HCT116 (cell line): Measurements from ENCODE around the gene VCPKMT. TPM values are rescaled to one million over a fixed set of nuclear protein-coding genes. Genes with fewer than 3 reads are reported as not detected.

Source experiments
- ATAC-seq: fragments of 200-7000 bp; cut with Tn5 transposase; 2 replicates; pipeline ENCODE4 v1.9.1; 2020; ENCODE audit warnings: mild to moderate bottlenecking, moderate library complexity
- BruUV-seq: library from RNA; stranded (reverse); fragments of 400-500 nt; replicated peaks from 2 replicates; lab custom pipeline; 2021; lab: Mats Ljungman, UMichigan
- CTCF ChIA-PET: fragments of 300-600 bp; sonication (Branson Sonifier 250); formaldehyde crosslinking; loops from one replicate; lab custom pipeline; 2021; ENCODE audit warnings: antibody characterized with exemption; lab: Charles Lee
- POLR2A ChIA-PET: fragments of 300-600, 350-600 bp; sonication (Branson Sonifier 250); formaldehyde crosslinking; loops from one replicate; lab custom pipeline; 2021; ENCODE audit warnings: antibody characterized with exemption; lab: Charles Lee
- RAD21 ChIA-PET, 2 experiments: fragments of 300-600 bp; sonication (Branson Sonifier 250); formaldehyde crosslinking; loops; one replicate each; lab custom pipeline; 2023; ENCODE audit warnings: low total read pairs in 2 of 2; ENCODE audit not compliant: uncharacterized antibody in 2 of 2, unreplicated experiment in 2 of 2, low non-redundant PET in 1 of 2; lab: Charles Lee
- DNase-seq: peaks from one replicate; pipeline ENCODE4 v3.0.0-alpha.2; 2010; ENCODE audit warnings: low read depth, low spot score
- H2AFZ ChIP-seq: fragments of 200-600 bp; shearing (Covaris generic), sonication (generic); 2 replicates; pipeline ENCODE4 v1.6.1; 2017; ENCODE audit warnings: low read depth, mixed run types, mixed read lengths, antibody characterized with exemption, low read length; ENCODE audit not compliant: poor library complexity, severe bottlenecking
- H3K27ac ChIP-seq: 2 replicates; pipeline ENCODE4 v1.5.1; 2012; ENCODE audit warnings: low read depth, low read length
- H3K27me3 ChIP-seq: fragments of 200-600 bp; sonication (generic); 2 replicates; pipeline ENCODE4 v1.6.1; 2016; ENCODE audit warnings: mixed run types, low read length, mixed read lengths; ENCODE audit not compliant: insufficient read depth
- H3K36me3 ChIP-seq, 2 experiments: fragments of 200-500 bp in 1 of 2; fragments of 200-600 bp in 1 of 2; sonication (Bioruptor generic) in 1 of 2; sonication (generic) in 1 of 2; 2 replicates each; pipeline versions ENCODE4 v1.5.1 to v1.6.1; 2014 to 2016; ENCODE audit warnings: low read length in 2 of 2, inconsistent platforms in 1 of 2, mixed read lengths in 1 of 2, mixed run types in 1 of 2; ENCODE audit not compliant: insufficient read depth in 2 of 2, control insufficient read depth in 1 of 2
- H3K4me1 ChIP-seq, 2 experiments: fragments of 200-600 bp in 1 of 2; sonication (generic) in 1 of 2; 2 replicates each; pipeline versions ENCODE4 v1.5.1 to v1.6.1; 2012 to 2017; ENCODE audit warnings: low read length in 2 of 2, inconsistent platforms in 1 of 2, mild to moderate bottlenecking in 1 of 2, mixed read lengths in 1 of 2, mixed run types in 1 of 2, moderate library complexity in 1 of 2; ENCODE audit not compliant: insufficient read depth in 2 of 2, control insufficient read depth in 1 of 2
- H3K4me2 ChIP-seq: fragments of 200-600 bp; sonication (generic); 2 replicates; pipeline ENCODE4 v1.6.1; 2017; ENCODE audit warnings: mixed run types, low read length, mixed read lengths
- H3K4me3 ChIP-seq, 2 experiments: fragments of 200-600 bp in 1 of 2; sonication (generic) in 1 of 2; replicated peaks in 1 of 2; 2 replicates each; pipeline ENCODE4 v1.5.1; 2011 to 2016; ENCODE audit warnings: low read length in 2 of 2, control low read depth in 1 of 2, low read depth in 1 of 2, mild to moderate bottlenecking in 1 of 2, mixed read lengths in 1 of 2, mixed run types in 1 of 2
- H3K79me2 ChIP-seq: fragments of 200-600 bp; sonication (generic); 2 replicates; pipeline ENCODE4 v1.6.1; 2017; ENCODE audit warnings: mild to moderate bottlenecking, mixed run types, low read length, moderate library complexity, mixed read lengths; ENCODE audit not compliant: insufficient read depth
- H3K9ac ChIP-seq: fragments of 200-600 bp; sonication (generic); 2 replicates; pipeline ENCODE4 v1.6.1; 2016; ENCODE audit warnings: low read length, mixed read lengths
- H3K9me2 ChIP-seq: fragments of 200-600 bp; sonication (generic), shearing (Covaris generic); 2 replicates; pipeline ENCODE4 v1.6.1; 2017; ENCODE audit warnings: mixed run types, mild to moderate bottlenecking, moderate library complexity; ENCODE audit not compliant: insufficient read depth
- H3K9me3 ChIP-seq, 2 experiments: fragments of 200-500 bp in 1 of 2; fragments of 200-600 bp in 1 of 2; sonication (Bioruptor generic) in 1 of 2; sonication (generic) in 1 of 2; 2 replicates each; pipeline ENCODE4 v1.6.1; 2014 to 2017; ENCODE audit warnings: low read length in 2 of 2, mixed read lengths in 2 of 2, inconsistent platforms in 1 of 2, low read depth in 1 of 2, mild to moderate bottlenecking in 1 of 2, mixed run types in 1 of 2, moderate library complexity in 1 of 2; ENCODE audit not compliant: control insufficient read depth in 1 of 2, insufficient read depth in 1 of 2
- H4K20me1 ChIP-seq: fragments of 200-600 bp; sonication (generic), shearing (Covaris generic); 2 replicates; pipeline ENCODE4 v1.6.1; 2017; ENCODE audit warnings: mixed run types, mild to moderate bottlenecking, moderate library complexity; ENCODE audit not compliant: insufficient read depth
- EZH2phosphoT487 ChIP-seq: fragments of 200-600 bp; IDR thresholded peaks from 2 replicates; pipeline ENCODE4 v1.6.1; 2018; ENCODE audit warnings: antibody characterized with exemption, borderline replicate concordance
- FOSL1 ChIP-seq: IDR thresholded peaks from 2 replicates; pipeline ENCODE4 v1.6.1; 2012; ENCODE audit warnings: low read depth
- POLR2AphosphoS5 ChIP-seq: IDR thresholded peaks from 2 replicates; pipeline ENCODE4 v1.6.1; 2011; ENCODE audit warnings: mild to moderate bottlenecking, low read depth, low read length, moderate library complexity
- RAD21 ChIP-seq: IDR thresholded peaks from 2 replicates; pipeline ENCODE4 v1.6.1; 2012; ENCODE audit warnings: low read depth, mild to moderate bottlenecking
- SP1 ChIP-seq: IDR thresholded peaks from 2 replicates; pipeline ENCODE4 v1.6.1; 2012; ENCODE audit warnings: low read depth
- SRF ChIP-seq: IDR thresholded peaks from 2 replicates; pipeline ENCODE4 v1.6.1; 2012; ENCODE audit warnings: low read depth
- TCF7L2 ChIP-seq: IDR thresholded peaks from 2 replicates; pipeline ENCODE4 v1.7.0; 2011; ENCODE audit warnings: borderline replicate concordance, inconsistent platforms; ENCODE audit not compliant: insufficient read depth, insufficient read length; ENCODE audit errors: extremely low read depth
- ZFX ChIP-seq: fragments of 450-650 bp; IDR thresholded peaks from 2 replicates; pipeline ENCODE4 v1.6.1; 2017
- ZNF274 ChIP-seq: fragments of 200-500 bp; sonication (Bioruptor generic); IDR thresholded peaks from 2 replicates; pipeline ENCODE4 v1.6.1; 2014; ENCODE audit warnings: mild to moderate bottlenecking, low read depth, low read length, inconsistent platforms
- intact Hi-C: fragments of 100-400 bp; cut with micrococcal nuclease; formaldehyde crosslinking; loops from 2 replicates; pipeline ENCODE4 v1.10.0; 2022
- total RNA-seq: library from RNA; stranded (reverse); gene quantifications from one replicate; pipeline ENCODE4 v1.2.1, GENCODE V29; 2021; ENCODE audit not compliant: unreplicated experiment
- TF ChIP-seq, protein P1 (sequence below), 3 experiments: fragments of 200-600 bp in 1 of 3; sonication (generic) in 1 of 3; IDR thresholded peaks in 2 of 3; conservative IDR thresholded peaks in 1 of 3; 2 replicates each; pipeline ENCODE4 v1.5.1; 2012 to 2017; ENCODE audit warnings: low read depth in 2 of 3, low read length in 2 of 3, antibody characterized with exemption in 1 of 3, borderline replicate concordance in 1 of 3, control low read depth in 1 of 3, mild to moderate bottlenecking in 1 of 3, mixed read lengths in 1 of 3, mixed run types in 1 of 3, moderate library complexity in 1 of 3; ENCODE audit not compliant: insufficient read depth in 1 of 3
- TF ChIP-seq, protein P2 (sequence below): IDR thresholded peaks from 2 replicates; pipeline ENCODE4 v1.6.1; 2012; ENCODE audit warnings: low read depth
- TF ChIP-seq, protein P3 (sequence below): IDR thresholded peaks from 2 replicates; pipeline ENCODE4 v1.6.1; 2012

The VCPKMT gene
- total RNA-seq, 1 experiment from 2014 or later = 9.7 TPM

DNA sequence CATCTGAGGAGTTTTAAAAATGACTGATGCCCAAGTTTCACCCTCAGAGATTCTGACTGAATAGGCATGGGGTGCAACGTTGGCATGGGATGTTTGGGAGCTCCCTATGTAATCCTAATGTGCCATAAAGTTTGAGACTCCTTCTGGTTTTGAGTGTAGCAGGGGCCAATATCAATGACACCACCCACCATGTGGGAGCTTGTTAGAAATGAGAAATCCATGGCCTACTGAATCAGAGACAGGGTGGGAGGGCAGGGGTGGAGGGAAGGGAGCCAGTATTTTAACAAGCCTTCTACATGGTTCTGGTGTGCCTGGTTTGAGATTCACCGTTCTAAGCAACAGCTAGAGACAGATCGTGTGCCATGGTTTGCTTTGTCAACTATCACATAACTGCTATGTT is 46.1 kb downstream of the VCPKMT start:
- H3K9ac ChIP-seq = no peak overlapping the region
- H3K79me2 ChIP-seq = no peaks in the 10 kb centered on the region
- ATAC-seq = no peak
- H2AFZ ChIP-seq = no peak overlapping the region
- H3K4me2 ChIP-seq = no peak overlapping the region
- H3K9me3 ChIP-seq = no peaks in the 10 kb centered on the region
- POLR2A ChIA-PET = no interaction called here
- DNase-seq = no peak
- H4K20me1 ChIP-seq = no peaks in the 10 kb centered on the region
- no peak for TF ChIP-seq ZFX
- no peak for TF ChIP-seq POLR2AphosphoS5
- no peak for TF ChIP-seq FOSL1
- TF ChIP-seq, protein P1, sequence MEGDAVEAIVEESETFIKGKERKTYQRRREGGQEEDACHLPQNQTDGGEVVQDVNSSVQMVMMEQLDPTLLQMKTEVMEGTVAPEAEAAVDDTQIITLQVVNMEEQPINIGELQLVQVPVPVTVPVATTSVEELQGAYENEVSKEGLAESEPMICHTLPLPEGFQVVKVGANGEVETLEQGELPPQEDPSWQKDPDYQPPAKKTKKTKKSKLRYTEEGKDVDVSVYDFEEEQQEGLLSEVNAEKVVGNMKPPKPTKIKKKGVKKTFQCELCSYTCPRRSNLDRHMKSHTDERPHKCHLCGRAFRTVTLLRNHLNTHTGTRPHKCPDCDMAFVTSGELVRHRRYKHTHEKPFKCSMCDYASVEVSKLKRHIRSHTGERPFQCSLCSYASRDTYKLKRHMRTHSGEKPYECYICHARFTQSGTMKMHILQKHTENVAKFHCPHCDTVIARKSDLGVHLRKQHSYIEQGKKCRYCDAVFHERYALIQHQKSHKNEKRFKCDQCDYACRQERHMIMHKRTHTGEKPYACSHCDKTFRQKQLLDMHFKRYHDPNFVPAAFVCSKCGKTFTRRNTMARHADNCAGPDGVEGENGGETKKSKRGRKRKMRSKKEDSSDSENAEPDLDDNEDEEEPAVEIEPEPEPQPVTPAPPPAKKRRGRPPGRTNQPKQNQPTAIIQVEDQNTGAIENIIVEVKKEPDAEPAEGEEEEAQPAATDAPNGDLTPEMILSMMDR (IDR thresholded peaks at IDR 0.05 in 2 of 3, conservative IDR thresholded peaks at IDR 0.05 in 1 of 3; ENCODE audit: borderline replicate concordance in 1 of 3, insufficient read depth in 1 of 3, low read depth in 2 of 3, low read length in 2 of 3) = no peak
- TF ChIP-seq EZH2phosphoT487 = no peak
- TF ChIP-seq, protein P2, sequence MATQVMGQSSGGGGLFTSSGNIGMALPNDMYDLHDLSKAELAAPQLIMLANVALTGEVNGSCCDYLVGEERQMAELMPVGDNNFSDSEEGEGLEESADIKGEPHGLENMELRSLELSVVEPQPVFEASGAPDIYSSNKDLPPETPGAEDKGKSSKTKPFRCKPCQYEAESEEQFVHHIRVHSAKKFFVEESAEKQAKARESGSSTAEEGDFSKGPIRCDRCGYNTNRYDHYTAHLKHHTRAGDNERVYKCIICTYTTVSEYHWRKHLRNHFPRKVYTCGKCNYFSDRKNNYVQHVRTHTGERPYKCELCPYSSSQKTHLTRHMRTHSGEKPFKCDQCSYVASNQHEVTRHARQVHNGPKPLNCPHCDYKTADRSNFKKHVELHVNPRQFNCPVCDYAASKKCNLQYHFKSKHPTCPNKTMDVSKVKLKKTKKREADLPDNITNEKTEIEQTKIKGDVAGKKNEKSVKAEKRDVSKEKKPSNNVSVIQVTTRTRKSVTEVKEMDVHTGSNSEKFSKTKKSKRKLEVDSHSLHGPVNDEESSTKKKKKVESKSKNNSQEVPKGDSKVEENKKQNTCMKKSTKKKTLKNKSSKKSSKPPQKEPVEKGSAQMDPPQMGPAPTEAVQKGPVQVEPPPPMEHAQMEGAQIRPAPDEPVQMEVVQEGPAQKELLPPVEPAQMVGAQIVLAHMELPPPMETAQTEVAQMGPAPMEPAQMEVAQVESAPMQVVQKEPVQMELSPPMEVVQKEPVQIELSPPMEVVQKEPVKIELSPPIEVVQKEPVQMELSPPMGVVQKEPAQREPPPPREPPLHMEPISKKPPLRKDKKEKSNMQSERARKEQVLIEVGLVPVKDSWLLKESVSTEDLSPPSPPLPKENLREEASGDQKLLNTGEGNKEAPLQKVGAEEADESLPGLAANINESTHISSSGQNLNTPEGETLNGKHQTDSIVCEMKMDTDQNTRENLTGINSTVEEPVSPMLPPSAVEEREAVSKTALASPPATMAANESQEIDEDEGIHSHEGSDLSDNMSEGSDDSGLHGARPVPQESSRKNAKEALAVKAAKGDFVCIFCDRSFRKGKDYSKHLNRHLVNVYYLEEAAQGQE = no peak
- no peak for TF ChIP-seq ZNF274
- TF ChIP-seq TCF7L2 = no peak
- no peak for TF ChIP-seq SP1
- TF ChIP-seq, protein P3, sequence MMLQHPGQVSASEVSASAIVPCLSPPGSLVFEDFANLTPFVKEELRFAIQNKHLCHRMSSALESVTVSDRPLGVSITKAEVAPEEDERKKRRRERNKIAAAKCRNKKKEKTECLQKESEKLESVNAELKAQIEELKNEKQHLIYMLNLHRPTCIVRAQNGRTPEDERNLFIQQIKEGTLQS = no peak
- TF ChIP-seq RAD21 = no peak
- no peak for TF ChIP-seq SRF
- RAD21 ChIA-PET = no interaction called here
- H3K27me3 ChIP-seq = no peaks in the 10 kb centered on the region
- H3K27ac ChIP-seq = no peak overlapping the region
- intact Hi-C loops = no loop called here
- H3K4me3 ChIP-seq = no peak overlapping the region
- no TSS peak for BruUV-seq
- CTCF ChIA-PET = no interaction called here
- no peaks in the 10 kb centered on the region for H3K36me3 ChIP-seq
- H3K9me2 ChIP-seq = no peaks in the 10 kb centered on the region
- H3K4me1 ChIP-seq = peaks cover 5 to 13% of the 10 kb centered on the region in 2 experiments; a peak in 3 of 4 replicates
